NB4 (cell line): ENCODE measurements around the gene C4orf33.

ENCODE experiments used
- MYC ChIP-seq: IDR thresholded peaks from 2 replicates; pipeline ENCODE4 v1.6.1; 2011; ENCODE audit warnings: low read depth, low read length
- POLR2A ChIP-seq: IDR thresholded peaks from 2 replicates; pipeline ENCODE4 v1.6.1; 2011; ENCODE audit warnings: mild to moderate bottlenecking; ENCODE audit not compliant: insufficient read length; ENCODE audit errors: extremely low read depth
- TF ChIP-seq, protein P1 (sequence below): IDR thresholded peaks from one replicate; pipeline ENCODE4 v1.5.1; 2012; ENCODE audit warnings: low read depth, low read length

DNA sequence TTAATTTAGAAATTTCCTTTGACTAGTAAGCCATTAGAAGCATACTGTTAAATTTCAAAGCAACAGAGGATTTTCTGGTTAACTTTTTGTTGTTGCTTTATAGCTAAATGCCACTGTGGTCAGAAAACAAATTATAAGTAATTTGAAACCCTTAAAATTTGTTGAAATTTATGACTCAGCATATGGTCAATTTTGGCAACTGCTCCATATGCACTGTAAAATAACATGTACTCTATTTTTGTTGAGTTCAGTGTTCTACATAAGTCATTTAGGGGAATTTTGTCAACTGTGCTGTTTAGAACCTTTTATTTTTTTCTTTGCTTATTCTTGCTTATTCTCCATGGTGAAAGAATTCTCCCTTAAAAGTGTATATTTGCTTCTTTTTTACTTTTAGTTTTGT is 31.2 kb upstream of the C4orf33 start:
- TF ChIP-seq, protein P1, sequence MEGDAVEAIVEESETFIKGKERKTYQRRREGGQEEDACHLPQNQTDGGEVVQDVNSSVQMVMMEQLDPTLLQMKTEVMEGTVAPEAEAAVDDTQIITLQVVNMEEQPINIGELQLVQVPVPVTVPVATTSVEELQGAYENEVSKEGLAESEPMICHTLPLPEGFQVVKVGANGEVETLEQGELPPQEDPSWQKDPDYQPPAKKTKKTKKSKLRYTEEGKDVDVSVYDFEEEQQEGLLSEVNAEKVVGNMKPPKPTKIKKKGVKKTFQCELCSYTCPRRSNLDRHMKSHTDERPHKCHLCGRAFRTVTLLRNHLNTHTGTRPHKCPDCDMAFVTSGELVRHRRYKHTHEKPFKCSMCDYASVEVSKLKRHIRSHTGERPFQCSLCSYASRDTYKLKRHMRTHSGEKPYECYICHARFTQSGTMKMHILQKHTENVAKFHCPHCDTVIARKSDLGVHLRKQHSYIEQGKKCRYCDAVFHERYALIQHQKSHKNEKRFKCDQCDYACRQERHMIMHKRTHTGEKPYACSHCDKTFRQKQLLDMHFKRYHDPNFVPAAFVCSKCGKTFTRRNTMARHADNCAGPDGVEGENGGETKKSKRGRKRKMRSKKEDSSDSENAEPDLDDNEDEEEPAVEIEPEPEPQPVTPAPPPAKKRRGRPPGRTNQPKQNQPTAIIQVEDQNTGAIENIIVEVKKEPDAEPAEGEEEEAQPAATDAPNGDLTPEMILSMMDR = no peak
- TF ChIP-seq POLR2A = no peak
- no peak for TF ChIP-seq MYC
